GM12878 (cell line): ENCODE data around the gene TXNL1. TPM values are rescaled to one million over a fixed set of nuclear protein-coding genes. Genes with fewer than 3 reads are reported as not detected.
A peak's percentile ranks its signal among the peaks of the same experiment; 100 is the strongest.

ENCODE experiments used
- ATAC-seq: fragments of 200-7000 bp; cut with Tn5 transposase; 3 replicates; pipeline ENCODE4 v1.9.1; 2020; ENCODE audit warnings: mild to moderate bottlenecking, moderate library complexity
- BruUV-seq: library from RNA; stranded (reverse); fragments of 400-500 nt; replicated peaks from 2 replicates; lab custom pipeline; 2021; lab: Mats Ljungman, UMichigan
- CTCF ChIA-PET: fragments of 300-600 bp; sonication (Branson Sonifier 250); formaldehyde crosslinking; extraction: SDS; loops from one replicate; lab custom pipeline; 2021; ENCODE audit warnings: inconsistent platforms; lab: Yijun Ruan, JAX
- POLR2A ChIA-PET: fragments of 350-600 bp; formaldehyde crosslinking; extraction: SDS; loops from one replicate; lab custom pipeline; 2021; ENCODE audit warnings: inconsistent platforms; lab: Charles Lee
- RAD21 ChIA-PET: fragments of 300-600 bp; sonication (Branson Sonifier 250); formaldehyde crosslinking; loops from one replicate; lab custom pipeline; 2023; ENCODE audit warnings: antibody characterized with exemption; ENCODE audit not compliant: unreplicated experiment; lab: Charles Lee
- SMC1A ChIA-PET: fragments of 300-600 bp; sonication (Branson Sonifier 250); formaldehyde crosslinking; loops from one replicate; lab custom pipeline; 2023; ENCODE audit not compliant: unreplicated experiment, uncharacterized antibody; lab: Charles Lee
- DNase-seq: peaks from one replicate; pipeline ENCODE4 v3.0.0-alpha.2; 2011; ENCODE audit warnings: low read depth, low spot score
- FAIRE-seq: peaks from 3 replicates; lab custom pipeline; 2011; peaks lifted over from hg19 to GRCh38; lab: Jason Lieb, UNC
- H2AFZ ChIP-seq: 2 replicates; pipeline ENCODE4 v1.6.0; 2011; ENCODE audit warnings: low read depth, low read length, control low read depth; ENCODE audit not compliant: control insufficient read depth
- H3K27ac ChIP-seq: 2 replicates; pipeline ENCODE4 v1.5.1; 2011; ENCODE audit warnings: control low read depth; ENCODE audit not compliant: control insufficient read depth, insufficient read depth
- H3K27me3 ChIP-seq, 2 experiments: replicated peaks in 1 of 2; 2 replicates each; pipeline versions ENCODE4 v1.6.0 to v1.6.1; 2011; ENCODE audit warnings: low read length in 1 of 2; ENCODE audit not compliant: control insufficient read depth in 2 of 2, insufficient read depth in 2 of 2
- H3K36me3 ChIP-seq, 2 experiments: 2 replicates each; pipeline ENCODE4 v1.5.1; 2011; ENCODE audit warnings: low read length in 1 of 2; ENCODE audit not compliant: control insufficient read depth in 2 of 2, insufficient read depth in 2 of 2
- H3K4me1 ChIP-seq: 2 replicates; pipeline ENCODE4 v1.6.1; 2011; ENCODE audit warnings: mild to moderate bottlenecking, low read length, moderate library complexity, mixed read lengths; ENCODE audit not compliant: control insufficient read depth, insufficient read depth
- H3K4me2 ChIP-seq: 2 replicates; pipeline ENCODE4 v1.6.0; 2011; ENCODE audit warnings: control low read depth; ENCODE audit not compliant: control insufficient read depth, insufficient read depth
- H3K4me3 ChIP-seq: fragments of 200-600 bp; sonication (generic); 2 replicates; pipeline ENCODE4 v1.5.1; 2016
- H3K79me2 ChIP-seq: 2 replicates; pipeline ENCODE4 v1.6.0; 2011; ENCODE audit warnings: low read length; ENCODE audit not compliant: control insufficient read depth, insufficient read depth
- H3K9ac ChIP-seq: 2 replicates; pipeline ENCODE4 v1.8.0; 2011; ENCODE audit warnings: low read length, control low read depth, mixed read lengths; ENCODE audit not compliant: control insufficient read depth, insufficient read depth
- H3K9me3 ChIP-seq: replicated peaks from 3 replicates; pipeline ENCODE4 v1.5.1; 2011; ENCODE audit warnings: mild to moderate bottlenecking, low read length; ENCODE audit not compliant: control insufficient read depth, insufficient read depth
- H4K20me1 ChIP-seq: 2 replicates; pipeline ENCODE4 v1.6.0; 2011; ENCODE audit not compliant: control insufficient read depth, insufficient read depth
- DPF2 ChIP-seq: fragments of 450-650 bp; IDR thresholded peaks from 2 replicates; pipeline ENCODE4 v1.6.1; 2017; ENCODE audit warnings: mild to moderate bottlenecking
- ELK1 ChIP-seq: IDR thresholded peaks from 2 replicates; pipeline ENCODE4 v1.6.1; 2012; ENCODE audit warnings: low read depth, low read length, improper control_type of control experiment
- IRF4 ChIP-seq: IDR thresholded peaks from 2 replicates; pipeline ENCODE4 v1.6.1; 2011; ENCODE audit warnings: low read depth, low read length
- IRF5 ChIP-seq: fragments of 450-650 bp; IDR thresholded peaks from 2 replicates; pipeline ENCODE4 v1.6.1; 2017; ENCODE audit warnings: borderline replicate concordance
- KDM1A ChIP-seq: fragments of 200-600 bp; sonication (generic); IDR thresholded peaks from 2 replicates; pipeline ENCODE4 v1.6.1; 2016; ENCODE audit warnings: borderline replicate concordance
- NR2F1 ChIP-seq: fragments of 450-650 bp; conservative IDR thresholded peaks from 2 replicates; pipeline ENCODE4 v1.6.1; 2017; ENCODE audit warnings: mild to moderate bottlenecking
- RAD51 ChIP-seq: fragments of 450-650 bp; IDR thresholded peaks from 2 replicates; pipeline ENCODE4 v1.6.1; 2016; ENCODE audit warnings: moderate library complexity, mild to moderate bottlenecking, inconsistent platforms
- RBBP5 ChIP-seq: fragments of 200-600 bp; sonication (generic); conservative IDR thresholded peaks from 2 replicates; pipeline ENCODE4 v1.6.1; 2016
- RELA ChIP-seq: fragments of 450-650 bp; IDR thresholded peaks from 2 replicates; pipeline ENCODE4 v1.8.0; 2014; ENCODE audit warnings: borderline replicate concordance; ENCODE audit not compliant: partially characterized antibody
- SMAD1 ChIP-seq: fragments of 450-650 bp; IDR thresholded peaks from 2 replicates; pipeline ENCODE4 v1.6.1; 2018; ENCODE audit warnings: mild to moderate bottlenecking, low read depth; ENCODE audit not compliant: partially characterized antibody
- TAF1 ChIP-seq: IDR thresholded peaks from 2 replicates; pipeline ENCODE4 v1.6.1; 2011; ENCODE audit warnings: mild to moderate bottlenecking, low read depth, low read length, borderline replicate concordance
- YBX1 ChIP-seq: fragments of 450-650 bp; IDR thresholded peaks from 2 replicates; pipeline ENCODE4 v1.6.1; 2016; ENCODE audit warnings: antibody characterized with exemption
- WGBS: methylation state at CpG from one replicate; pipeline ENCODE4 v1.1.6; 2016; ENCODE audit warnings: low lambda C conversion rate; ENCODE audit not compliant: insufficient replicate concordance, insufficient coverage; ENCODE audit errors: missing lambda C conversion rate; 5-methylcytosine and 5-hydroxymethylcytosine counted together
- in situ Hi-C: fragments of 300-500 bp; cut with MboI; formaldehyde crosslinking; loops from 9 replicates; pipeline ENCODE4 v1.14.3; 2018; ENCODE audit warnings: mixed read lengths
- intact Hi-C: fragments of 100-400 bp; cut with micrococcal nuclease; formaldehyde crosslinking; loops from one replicate; pipeline ENCODE4 v1.14.2; 2022; ENCODE audit not compliant: unreplicated experiment
- polyA plus RNA-seq, 11 experiments: library from polyadenylated mRNA; depleted of rRNA in 4 of 11; unstranded in 6 of 11; stranded (reverse) in 5 of 11; fragments of >200 nt; fragmentation: Nextera tagmentation in 4 of 11; fragmentation: Illumina TruSeq in 1 of 11; extraction: Ambion mirVana in 4 of 11; extraction: Trizol in 1 of 11; gene quantifications; 1 replicate in 1 of 11; 2 replicates in 10 of 11; pipeline versions ENCODE4 v1.2.1 to v1.2.3, GENCODE V29; 2011 to 2016; ENCODE audit warnings: inconsistent platforms in 2 of 11, missing spikeins in 2 of 11, low read depth in 1 of 11
- total RNA-seq, 4 experiments: library from RNA; depleted of rRNA in 3 of 4; stranded (reverse); fragments of >200 nt in 3 of 4; fragmentation: Illumina TruSeq in 1 of 4; extraction: Trizol in 1 of 4; gene quantifications; 2 replicates each; pipeline versions ENCODE4 v1.2.1 to v1.2.3, GENCODE V29; 2013 to 2021

TXNL1 gene
- total and polyA plus RNA-seq, 10 of the 15 experiments (the other 5 are each of a cell fraction or from before 2014, with no cell fraction given): 30.9 to 124 (median 71.2) TPM

GRCh38 chr18:56660655-56661054 lies 22.3 kb upstream of the TXNL1 start:
- Histone ChIP-seq H2AFZ (no peak overlapping the region), H4K20me1 (no peaks in the 10 kb centered on the region), H3K27ac (no peak overlapping the region), H3K79me2 (peaks cover 2% of the 10 kb centered on the region; the same call in 1 of the 2 replicates), H3K36me3 (no peaks in the 10 kb centered on the region), H3K9me3 (no peaks in the 10 kb centered on the region), H3K4me3 (no peak overlapping the region), H3K9ac (no peak overlapping the region), H3K27me3 (no peaks in the 10 kb centered on the region), H3K4me1 (no peaks in the 10 kb centered on the region), H3K4me2 (no peak overlapping the region)
- in situ Hi-C loops: no loop called here
- ATAC-seq (no peak), FAIRE-seq (no peak), DNase-seq (no peak)
- RAD21 ChIA-PET: no interaction called here
- TF ChIP-seq IRF5 (no peak), DPF2 (no peak), RELA (no peak), RBBP5 (no peak), KDM1A (no peak), TAF1 (no peak), YBX1 (no peak), ELK1 (no peak), SMAD1 (no peak), RAD51 (no peak), IRF4 (no peak), NR2F1 (no peak)
- POLR2A ChIA-PET: interaction anchor here (0.9 to 1.0 kb wide), 2 partner anchors 10 to 13 kb away, joined by 3 to 5 read pairs; partner anchors contain the start of gene WDR7
- SMC1A ChIA-PET: interaction anchor here (0.6 to 1.1 kb wide), 2 partner anchors 22 to 32 kb away, joined by 3 to 4 read pairs; no protein-coding TSS in a partner anchor
- CTCF ChIA-PET: no interaction called here
- BruUV-seq: TSS peak; percentile 20
- 100% methylated on average over 1 of the region's 1 CpG for WGBS
- intact Hi-C loops: no loop called here
